HEK293 (cell line): ENCODE measurements around the gene GABBR2.

ENCODE experiments used
- CTCF ChIA-PET: fragments of 350-600 bp; formaldehyde crosslinking; extraction: SDS; loops from one replicate; lab custom pipeline; 2021; ENCODE audit warnings: antibody characterized with exemption; lab: Yijun Ruan, JAX
- POLR2A ChIA-PET: fragments of 300-600 bp; formaldehyde crosslinking; extraction: SDS; loops from one replicate; lab custom pipeline; 2020; ENCODE audit warnings: antibody characterized with exemption, inconsistent platforms; lab: Yijun Ruan, JAX
- H3K27ac ChIP-seq: fragments of 200-500 bp; sonication (Bioruptor generic); 2 replicates; pipeline ENCODE4 v1.5.1; 2014; ENCODE audit warnings: low read depth, low read length, control low read depth, inconsistent platforms; ENCODE audit errors: extremely low read depth
- H3K36me3 ChIP-seq, 2 experiments: fragments of 200-500 bp in 1 of 2; sonication (Bioruptor generic) in 1 of 2; 1 replicate in 1 of 2; 2 replicates in 1 of 2; pipeline ENCODE4 v1.5.1; 2014 to 2017; ENCODE audit warnings: inconsistent platforms in 2 of 2, low read length in 2 of 2; ENCODE audit not compliant: control insufficient read depth in 2 of 2, insufficient read depth in 1 of 2
- H3K4me1 ChIP-seq: fragments of 200-500 bp; sonication (Bioruptor generic); 2 replicates; pipeline ENCODE4 v1.5.1; 2014; ENCODE audit warnings: mild to moderate bottlenecking, low read length, inconsistent platforms; ENCODE audit not compliant: control insufficient read depth, insufficient read depth
- H3K4me3 ChIP-seq: 2 replicates; pipeline ENCODE4 v1.5.1; 2011; ENCODE audit warnings: low read depth, mild to moderate bottlenecking, control low read depth, low read length, moderate library complexity
- H3K9me3 ChIP-seq: fragments of 200-500 bp; sonication (Bioruptor generic); 2 replicates; pipeline ENCODE4 v1.5.1; 2014; ENCODE audit warnings: low read depth, low read length, inconsistent platforms; ENCODE audit not compliant: control insufficient read depth, insufficient read depth
- BCL11B ChIP-seq: fragments of 450-650 bp; formaldehyde crosslinking; IDR thresholded peaks from 2 replicates; pipeline ENCODE4 v1.5.1; 2016; ENCODE audit warnings: low read depth, missing biosample characterization, missing genetic modification characterization
- BCL6B ChIP-seq: fragments of 450-650 bp; formaldehyde crosslinking; IDR thresholded peaks from 2 replicates; pipeline ENCODE4 v1.5.1; 2017; ENCODE audit warnings: missing biosample characterization, missing genetic modification characterization
- FEZF1 ChIP-seq: fragments of 450-650 bp; formaldehyde crosslinking; IDR thresholded peaks from 2 replicates; pipeline ENCODE4 v1.5.1; 2016; ENCODE audit warnings: missing biosample characterization, missing genetic modification characterization
- GLIS1 ChIP-seq: fragments of 450-650 bp; formaldehyde crosslinking; IDR thresholded peaks from 2 replicates; pipeline ENCODE4 v1.5.1; 2016; ENCODE audit warnings: missing biosample characterization, missing genetic modification characterization
- TRIM28 ChIP-seq: IDR thresholded peaks from 2 replicates; pipeline ENCODE4 v1.6.1; 2011; ENCODE audit warnings: low read length, control low read depth, borderline replicate concordance
- WT1 ChIP-seq: fragments of 450-650 bp; formaldehyde crosslinking; IDR thresholded peaks from 2 replicates; pipeline ENCODE4 v1.5.1; 2016; ENCODE audit warnings: missing biosample characterization, missing genetic modification characterization
- ZBTB10 ChIP-seq: fragments of 450-650 bp; formaldehyde crosslinking; IDR thresholded peaks from 2 replicates; pipeline ENCODE4 v1.5.1; 2016; ENCODE audit warnings: missing biosample characterization, missing genetic modification characterization
- ZBTB17 ChIP-seq: fragments of 450-650 bp; formaldehyde crosslinking; IDR thresholded peaks from 2 replicates; pipeline ENCODE4 v1.5.1; 2016; ENCODE audit warnings: missing biosample characterization, missing genetic modification characterization
- ZBTB48 ChIP-seq: fragments of 450-650 bp; formaldehyde crosslinking; IDR thresholded peaks from 2 replicates; pipeline ENCODE4 v1.5.1; 2016; ENCODE audit warnings: missing biosample characterization, missing genetic modification characterization
- ZBTB49 ChIP-seq: fragments of 450-650 bp; formaldehyde crosslinking; IDR thresholded peaks from 2 replicates; pipeline ENCODE4 v1.5.1; 2016; ENCODE audit warnings: missing biosample characterization, missing genetic modification characterization, low read depth
- ZNF157 ChIP-seq: fragments of 450-650 bp; formaldehyde crosslinking; IDR thresholded peaks from 2 replicates; pipeline ENCODE4 v1.5.1; 2016; ENCODE audit warnings: missing biosample characterization, missing genetic modification characterization
- ZNF202 ChIP-seq: fragments of 450-650 bp; formaldehyde crosslinking; IDR thresholded peaks from 2 replicates; pipeline ENCODE4 v1.5.1; 2016; ENCODE audit warnings: missing biosample characterization, missing genetic modification characterization, borderline replicate concordance
- ZNF214 ChIP-seq: fragments of 450-650 bp; formaldehyde crosslinking; IDR thresholded peaks from 2 replicates; pipeline ENCODE4 v1.5.1; 2017; ENCODE audit warnings: missing biosample characterization, mild to moderate bottlenecking, missing genetic modification characterization, borderline replicate concordance
- ZNF26 ChIP-seq: fragments of 450-650 bp; formaldehyde crosslinking; IDR thresholded peaks from 2 replicates; pipeline ENCODE4 v1.5.1; 2016; ENCODE audit warnings: missing biosample characterization, missing genetic modification characterization
- ZNF501 ChIP-seq: fragments of 450-650 bp; formaldehyde crosslinking; IDR thresholded peaks from 2 replicates; pipeline ENCODE4 v1.5.1; 2016; ENCODE audit warnings: missing biosample characterization, missing genetic modification characterization
- ZNF544 ChIP-seq: fragments of 450-650 bp; formaldehyde crosslinking; IDR thresholded peaks from 2 replicates; pipeline ENCODE4 v1.5.0; 2017; ENCODE audit warnings: missing biosample characterization, missing genetic modification characterization
- ZNF704 ChIP-seq: fragments of 450-650 bp; formaldehyde crosslinking; IDR thresholded peaks from 2 replicates; pipeline ENCODE4 v1.5.1; 2016; ENCODE audit warnings: missing biosample characterization, missing genetic modification characterization
- ZNF785 ChIP-seq: fragments of 450-650 bp; formaldehyde crosslinking; IDR thresholded peaks from 2 replicates; pipeline ENCODE4 v1.5.1; 2016; ENCODE audit warnings: missing biosample characterization, missing genetic modification characterization
- ZSCAN5A ChIP-seq: fragments of 450-650 bp; formaldehyde crosslinking; IDR thresholded peaks from 2 replicates; pipeline ENCODE4 v1.5.1; 2016; ENCODE audit warnings: missing biosample characterization, missing genetic modification characterization

GABBR2 gene

GRCh38 chr9:98612061-98612752 is 96.5 kb downstream of the GABBR2 start:
- no peaks in the 10 kb centered on the region for H3K4me1 ChIP-seq
- no peak for TF ChIP-seq ZNF501 (tag by site-specific recombination)
- no peak for TF ChIP-seq ZNF26 (tag by site-specific recombination)
- no peak for TF ChIP-seq ZBTB49 (tag by site-specific recombination)
- no peak for TF ChIP-seq ZNF202 (tag by site-specific recombination)
- TF ChIP-seq ZNF157 (tag by site-specific recombination), result no peak
- no peak for TF ChIP-seq GLIS1 (tag by site-specific recombination)
- no peak for TF ChIP-seq ZBTB10 (tag by site-specific recombination)
- TF ChIP-seq ZNF704 (tag by site-specific recombination), result no peak
- CTCF ChIA-PET, result no interaction called here
- no peaks in the 10 kb centered on the region for H3K36me3 ChIP-seq
- H3K4me3 ChIP-seq, result no peak overlapping the region
- no peaks in the 10 kb centered on the region for H3K9me3 ChIP-seq
- no peak overlapping the region for H3K27ac ChIP-seq
- POLR2A ChIA-PET, result no interaction called here

- H3K4me1 ChIP-seq, result no peaks in the 10 kb centered on the region
- no peaks in the 10 kb centered on the region for H3K9me3 ChIP-seq
- ChIA-PET POLR2A (no interaction called here), CTCF (interaction anchor here (0.7 kb wide), 1 partner anchor 382 kb away, joined by 3 read pairs; no protein-coding TSS in a partner anchor)
- H3K36me3 ChIP-seq, result no peaks in the 10 kb centered on the region
- no peak for TF ChIP-seq ZNF544
- TF ChIP-seq ZBTB17 (tag by site-specific recombination), result no peak
- TF ChIP-seq TRIM28, result no peak
- no peak for TF ChIP-seq ZSCAN5A (tag by site-specific recombination)
- TF ChIP-seq ZNF214, result no peak
- TF ChIP-seq FEZF1 (tag by site-specific recombination), result no peak
- TF ChIP-seq BCL6B (tag by site-specific recombination), result no peak
- TF ChIP-seq ZBTB48 (tag by site-specific recombination), result no peak
- TF ChIP-seq ZNF785 (tag by site-specific recombination), result no peak
- TF ChIP-seq BCL11B, result no peak
- TF ChIP-seq WT1 (tag by site-specific recombination), result no peak
- no peak overlapping the region for H3K27ac ChIP-seq
- no peak overlapping the region for H3K4me3 ChIP-seq
These were observed 97.4 kb downstream of the GABBR2 start for GRCh38 chr9:98611319-98611718.
